Measurements from ENCODE around the gene DRAP1. TPM values are rescaled to one million over a fixed set of nuclear protein-coding genes. Genes with fewer than 3 reads are reported as not detected.

Gene DRAP1
- total RNA-seq, 1 experiment from 2014 or later, result 581 TPM

DNA sequence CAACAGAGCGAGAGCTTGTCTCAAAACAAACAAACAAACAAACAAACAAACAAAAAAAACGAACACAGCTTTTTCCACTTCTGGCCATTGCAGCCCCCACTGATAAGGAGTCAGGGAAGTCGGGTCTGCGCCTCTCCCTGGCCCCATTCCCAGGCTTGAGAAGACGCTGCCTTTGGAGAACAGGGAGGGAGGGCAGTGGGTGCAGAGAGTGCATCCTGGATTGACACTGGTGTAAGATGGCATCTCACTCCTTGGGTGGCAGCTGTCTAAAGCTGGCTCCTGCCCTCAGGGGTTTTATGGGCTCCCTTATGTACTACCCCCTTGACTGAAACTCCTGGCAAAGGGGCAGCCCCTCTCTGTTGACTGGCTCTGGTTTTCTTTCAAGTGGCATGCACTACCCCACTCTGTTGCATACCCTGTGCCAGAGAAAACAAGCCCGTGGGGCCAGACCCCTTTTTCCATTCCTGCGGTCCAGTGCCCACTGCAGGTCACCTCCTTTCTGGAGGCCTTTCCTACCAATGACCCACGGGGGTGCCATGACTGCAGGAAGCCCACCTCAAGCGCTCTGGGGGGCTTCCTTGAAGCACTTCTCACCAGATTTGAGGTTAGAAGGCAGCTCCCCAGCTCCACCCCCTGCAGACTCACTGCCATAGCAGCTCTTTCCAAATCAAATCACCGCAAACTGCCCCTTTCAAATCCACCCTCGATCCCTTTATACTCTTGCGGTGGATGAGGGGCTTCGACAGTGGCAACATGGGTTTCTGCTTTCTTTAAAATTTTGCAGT, 12.7 kb downstream of the DRAP1 start:
- H3K27ac ChIP-seq (ENCODE audit: low read length), result no peak overlapping the region
- H3K36me3 ChIP-seq (ENCODE audit: control insufficient read depth, insufficient read depth, low read length), result no peaks in the 10 kb centered on the region
- DNase-seq (ENCODE audit: low read depth, low spot score) (no peak), ATAC-seq (peak; percentile 53)
- no peak overlapping the region for H3K4me3 ChIP-seq (ENCODE audit: low read depth in 2 of 2, low read length in 2 of 2)
- POLR2A ChIA-PET, result interaction anchor here (0.6 kb wide), 1 partner anchor 31 kb away, joined by 3 read pairs; the partner anchor contains the start of gene FOSL1
- H3K9me3 ChIP-seq (ENCODE audit: control insufficient read depth, insufficient read depth, low read depth, low read length), result no peaks in the 10 kb centered on the region
- no TSS peak for BruUV-seq (replicated peaks)
- no peaks in the 10 kb centered on the region for H3K27me3 ChIP-seq (ENCODE audit: control insufficient read depth, insufficient read depth, low read length)
- in situ Hi-C loops (cut with HindIII; ENCODE audit: low pct_unique_long_range_greater_than_20kb, low sequenced_read_pairs), result no loop called here
- intact Hi-C loops (cut with micrococcal nuclease; ENCODE audit: unreplicated experiment), result no loop called here
- CTCF ChIA-PET, result interaction anchor here (0.6 to 1.5 kb wide), 3 partner anchors 39 to 47 kb away, joined by 3 to 16 read pairs (median 5); partner anchors contain the start of gene FIBP
- no peak for TF ChIP-seq TCF7L2 (IDR thresholded peaks at IDR 0.05; ENCODE audit: low read depth, low read length)
- no peak for TF ChIP-seq REST (IDR thresholded peaks at IDR 0.05; ENCODE audit: insufficient read depth in 1 of 2, low read depth in 2 of 2, low read length in 1 of 2)
- TF ChIP-seq SIN3A (IDR thresholded peaks at IDR 0.05; ENCODE audit: borderline replicate concordance, insufficient read depth, low read depth, low read length), result no peak
- H3K4me1 ChIP-seq (ENCODE audit: control insufficient read depth, insufficient read depth, low read length), result peaks cover 10% of the 10 kb centered on the region

DNA sequence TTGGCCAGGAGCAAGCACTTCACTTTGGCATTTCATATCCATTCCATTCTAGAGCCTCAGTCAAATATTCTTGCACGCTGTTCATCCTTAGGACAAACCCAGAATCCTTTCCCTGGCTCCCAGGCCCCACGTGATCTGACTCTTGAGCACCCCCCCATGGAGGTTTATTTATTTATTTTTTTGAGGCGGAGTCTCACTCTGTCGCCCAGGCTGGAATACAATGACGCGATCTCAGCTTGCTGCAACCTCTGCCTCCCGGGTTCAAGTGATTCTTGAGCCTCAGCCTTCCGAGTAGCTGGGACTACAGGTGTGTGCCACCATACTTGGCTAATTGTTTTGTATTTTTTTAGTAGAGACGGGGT, 13.3 kb downstream of the DRAP1 start:
- CTCF ChIA-PET, result interaction anchor here (0.6 to 1.5 kb wide), 2 partner anchors 38 to 44 kb away, joined by 5 to 16 read pairs; partner anchors contain the start of gene FIBP
- BruUV-seq (replicated peaks), result no TSS peak
- in situ Hi-C loops (cut with HindIII; ENCODE audit: low pct_unique_long_range_greater_than_20kb, low sequenced_read_pairs) (no loop called here), intact Hi-C loops (cut with micrococcal nuclease; ENCODE audit: unreplicated experiment) (no loop called here)
- Histone ChIP-seq H3K27me3 (ENCODE audit: control insufficient read depth, insufficient read depth, low read length) (no peaks in the 10 kb centered on the region), H3K4me3 (ENCODE audit: low read depth in 2 of 2, low read length in 2 of 2) (no peak overlapping the region), H3K36me3 (ENCODE audit: control insufficient read depth, insufficient read depth, low read length) (no peaks in the 10 kb centered on the region), H3K4me1 (ENCODE audit: control insufficient read depth, insufficient read depth, low read length) (peaks cover 10% of the 10 kb centered on the region), H3K9me3 (ENCODE audit: control insufficient read depth, insufficient read depth, low read depth, low read length) (no peaks in the 10 kb centered on the region), H3K27ac (ENCODE audit: low read length) (no peak overlapping the region)
- POLR2A ChIA-PET, result no interaction called here
- TF ChIP-seq, protein P1, sequence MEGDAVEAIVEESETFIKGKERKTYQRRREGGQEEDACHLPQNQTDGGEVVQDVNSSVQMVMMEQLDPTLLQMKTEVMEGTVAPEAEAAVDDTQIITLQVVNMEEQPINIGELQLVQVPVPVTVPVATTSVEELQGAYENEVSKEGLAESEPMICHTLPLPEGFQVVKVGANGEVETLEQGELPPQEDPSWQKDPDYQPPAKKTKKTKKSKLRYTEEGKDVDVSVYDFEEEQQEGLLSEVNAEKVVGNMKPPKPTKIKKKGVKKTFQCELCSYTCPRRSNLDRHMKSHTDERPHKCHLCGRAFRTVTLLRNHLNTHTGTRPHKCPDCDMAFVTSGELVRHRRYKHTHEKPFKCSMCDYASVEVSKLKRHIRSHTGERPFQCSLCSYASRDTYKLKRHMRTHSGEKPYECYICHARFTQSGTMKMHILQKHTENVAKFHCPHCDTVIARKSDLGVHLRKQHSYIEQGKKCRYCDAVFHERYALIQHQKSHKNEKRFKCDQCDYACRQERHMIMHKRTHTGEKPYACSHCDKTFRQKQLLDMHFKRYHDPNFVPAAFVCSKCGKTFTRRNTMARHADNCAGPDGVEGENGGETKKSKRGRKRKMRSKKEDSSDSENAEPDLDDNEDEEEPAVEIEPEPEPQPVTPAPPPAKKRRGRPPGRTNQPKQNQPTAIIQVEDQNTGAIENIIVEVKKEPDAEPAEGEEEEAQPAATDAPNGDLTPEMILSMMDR (IDR thresholded peaks at IDR 0.05), result no peak
- TF ChIP-seq SIN3A (IDR thresholded peaks at IDR 0.05; ENCODE audit: borderline replicate concordance, insufficient read depth, low read depth, low read length) (no peak), POLR2AphosphoS5 (IDR thresholded peaks at IDR 0.05; ENCODE audit: low read depth, low read length) (no peak), TCF7L2 (IDR thresholded peaks at IDR 0.05; ENCODE audit: low read depth, low read length) (no peak), REST (IDR thresholded peaks at IDR 0.05; ENCODE audit: insufficient read depth in 1 of 2, low read depth in 2 of 2, low read length in 1 of 2) (no peak)
- DNase-seq (ENCODE audit: low read depth, low spot score) (no peak), ATAC-seq (peak; percentile 47)

Data from Panc1 (cell line).